Glutamatergic neuron (in vitro differentiated cells): ENCODE results near the gene UMAD1. TPM values are rescaled to one million over a fixed set of nuclear protein-coding genes. Genes with fewer than 3 reads are reported as not detected.

Source experiments
- DNase-seq: peaks from one replicate; pipeline ENCODE4 v3.0.0; 2022
- H3K27ac Mint-ChIP-seq: one replicate; pipeline ENCODE4 v1.8.0; 2020; ENCODE audit warnings: mild to moderate bottlenecking, mixed read lengths, inconsistent platforms; ENCODE audit not compliant: unreplicated experiment
- H3K27me3 Mint-ChIP-seq: one replicate; pipeline ENCODE4 v1.8.0; 2020; ENCODE audit warnings: mild to moderate bottlenecking, moderate library complexity, mixed read lengths, inconsistent platforms; ENCODE audit not compliant: unreplicated experiment
- H3K36me3 Mint-ChIP-seq: one replicate; pipeline ENCODE4 v1.8.0; 2020; ENCODE audit warnings: mild to moderate bottlenecking, mixed read lengths, inconsistent platforms; ENCODE audit not compliant: unreplicated experiment
- H3K4me1 Mint-ChIP-seq: one replicate; pipeline ENCODE4 v1.8.0; 2020; ENCODE audit warnings: mild to moderate bottlenecking, low read depth, mixed read lengths, inconsistent platforms; ENCODE audit not compliant: unreplicated experiment
- H3K4me3 Mint-ChIP-seq: one replicate; pipeline ENCODE4 v1.8.0; 2020; ENCODE audit warnings: mild to moderate bottlenecking, mixed read lengths, inconsistent platforms; ENCODE audit not compliant: unreplicated experiment
- H3K9me3 Mint-ChIP-seq: one replicate; pipeline ENCODE4 v1.8.0; 2020; ENCODE audit warnings: mild to moderate bottlenecking, moderate library complexity, mixed read lengths, inconsistent platforms; ENCODE audit not compliant: unreplicated experiment
- CTCF ChIP-seq: fragments of 200-600 bp; sonication (generic); IDR thresholded peaks from one replicate; pipeline ENCODE4 v1.5.0; 2021; ENCODE audit not compliant: partially characterized antibody, unreplicated experiment
- total RNA-seq: library from RNA; stranded (reverse); fragmentation: NEBNext Ultra II Directional; extraction: Animal tissue kit (Norgen Biotek cat#: 25700); gene quantifications from one replicate; pipeline ENCODE4 v1.2.1, GENCODE V29; 2021; ENCODE audit not compliant: unreplicated experiment

Gene UMAD1
- total RNA-seq, 1 donor from 2014 or later: 5.2 TPM

- H3K27ac Mint-ChIP-seq: no peak overlapping the region
- H3K36me3 Mint-ChIP-seq: no peaks in the 10 kb centered on the region
- DNase-seq: no peak
- no peaks in the 10 kb centered on the region for H3K27me3 Mint-ChIP-seq
- H3K9me3 Mint-ChIP-seq: no peaks in the 10 kb centered on the region
- H3K4me1 Mint-ChIP-seq: peaks cover 24% of the 10 kb centered on the region
- no peak for TF ChIP-seq CTCF
- H3K4me3 Mint-ChIP-seq: no peak overlapping the region
Observed at GRCh38 chr7:7765422-7765821, 124.9 kb downstream of the UMAD1 start.

- Mint-ChIP-seq H3K27ac (no peak overlapping the region), H3K9me3 (no peaks in the 10 kb centered on the region), H3K36me3 (no peaks in the 10 kb centered on the region), H3K4me3 (no peak overlapping the region), H3K4me1 (peaks cover 24% of the 10 kb centered on the region), H3K27me3 (no peaks in the 10 kb centered on the region)
- no peak for TF ChIP-seq CTCF
- no peak for DNase-seq
Observed at GRCh38 chr7:7766671-7767070, 126.1 kb downstream of the UMAD1 start.

GRCh38 chr7:7768977-7769709, 128.6 kb downstream of the UMAD1 start:
- TF ChIP-seq CTCF: no peak
- Mint-ChIP-seq H3K36me3 (no peaks in the 10 kb centered on the region), H3K9me3 (no peaks in the 10 kb centered on the region), H3K27me3 (no peaks in the 10 kb centered on the region), H3K4me1 (peaks cover 25% of the 10 kb centered on the region), H3K4me3 (no peak overlapping the region), H3K27ac (no peak overlapping the region)
- DNase-seq: no peak

- no peak for TF ChIP-seq CTCF
- no peak overlapping the region for H3K27ac Mint-ChIP-seq
- no peaks in the 10 kb centered on the region for H3K9me3 Mint-ChIP-seq
- H3K27me3 Mint-ChIP-seq: no peaks in the 10 kb centered on the region
- H3K4me1 Mint-ChIP-seq: peaks cover 23% of the 10 kb centered on the region
- no peak for DNase-seq
- H3K4me3 Mint-ChIP-seq: no peak overlapping the region
- no peaks in the 10 kb centered on the region for H3K36me3 Mint-ChIP-seq
Observed at GRCh38 chr7:7769710-7770627, 129.4 kb downstream of the UMAD1 start.

GRCh38 chr7:7771452-7771851, 130.9 kb downstream of the UMAD1 start:
- H3K27me3 Mint-ChIP-seq: no peaks in the 10 kb centered on the region
- H3K9me3 Mint-ChIP-seq: no peaks in the 10 kb centered on the region
- H3K27ac Mint-ChIP-seq: no peak overlapping the region
- no peak for TF ChIP-seq CTCF
- peaks cover 23% of the 10 kb centered on the region for H3K4me1 Mint-ChIP-seq
- no peak for DNase-seq
- no peaks in the 10 kb centered on the region for H3K36me3 Mint-ChIP-seq
- H3K4me3 Mint-ChIP-seq: no peak overlapping the region
